ENCODE results near the gene ZBTB48.
"Not testable (repeated sequence)": the region's sequence is repeated elsewhere in the genome, so short reads cannot be mapped to it uniquely, and the experiment has no call there.

The ZBTB48 gene

DNA sequence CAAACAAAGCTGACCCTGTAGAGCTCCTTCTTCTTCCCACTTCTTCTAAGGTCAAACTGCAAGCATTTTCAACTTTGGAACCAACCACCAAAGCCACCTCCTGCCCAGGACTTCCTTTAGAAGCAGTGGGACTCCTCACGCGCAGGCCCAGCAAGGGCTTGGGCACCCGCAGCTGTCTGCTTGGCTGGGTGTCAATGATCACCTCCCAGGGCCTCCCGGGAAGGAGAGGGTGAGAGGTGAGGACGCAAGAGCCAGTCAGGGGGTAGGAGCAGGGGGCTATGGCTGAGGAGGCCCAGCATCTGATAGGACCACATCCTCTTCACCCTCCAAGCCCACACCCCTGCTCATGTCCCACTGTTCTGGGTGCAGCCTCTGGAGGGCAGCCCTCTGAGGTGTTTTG lies 12.6 kb downstream of the ZBTB48 start:
- no peak for DNase-seq (ENCODE audit: low spot score)

DNA sequence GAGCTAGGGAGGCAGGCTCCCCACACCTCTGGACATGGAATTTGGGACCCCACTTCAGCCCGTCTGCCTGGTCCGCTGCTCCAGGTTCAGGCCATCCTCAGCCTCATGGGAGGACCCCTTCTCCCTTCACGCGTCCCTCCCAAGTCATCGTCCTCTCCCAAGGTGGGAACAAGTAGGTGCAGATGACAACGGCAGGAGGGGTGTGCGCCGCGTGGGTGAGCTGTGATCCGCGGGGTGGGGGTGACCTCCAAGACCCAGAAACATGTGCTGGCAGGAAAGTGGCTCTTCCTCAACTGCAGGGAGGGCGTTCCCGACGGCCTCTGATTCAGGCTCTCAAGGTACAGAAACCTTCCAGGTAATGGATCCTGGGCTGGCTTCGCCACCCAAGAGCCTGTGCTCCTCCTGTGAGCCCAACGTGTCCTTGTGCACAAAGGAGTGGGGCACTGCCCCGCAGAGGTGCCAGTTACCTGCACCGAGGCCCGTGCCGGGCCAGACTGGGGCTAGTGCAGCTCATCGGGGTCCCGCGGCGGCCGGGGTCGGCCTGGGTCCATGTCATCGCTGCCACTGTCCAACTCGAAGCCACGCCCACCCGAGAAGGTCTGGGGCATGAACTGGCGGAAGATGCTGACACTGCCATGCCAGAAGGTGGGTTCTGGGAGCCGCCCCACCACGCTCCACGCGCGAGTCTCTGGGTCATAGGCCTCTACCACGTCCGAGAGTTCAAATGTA lies 13.2 kb downstream of the ZBTB48 start:
- DNase-seq (ENCODE audit: low spot score), result no peak

DNA sequence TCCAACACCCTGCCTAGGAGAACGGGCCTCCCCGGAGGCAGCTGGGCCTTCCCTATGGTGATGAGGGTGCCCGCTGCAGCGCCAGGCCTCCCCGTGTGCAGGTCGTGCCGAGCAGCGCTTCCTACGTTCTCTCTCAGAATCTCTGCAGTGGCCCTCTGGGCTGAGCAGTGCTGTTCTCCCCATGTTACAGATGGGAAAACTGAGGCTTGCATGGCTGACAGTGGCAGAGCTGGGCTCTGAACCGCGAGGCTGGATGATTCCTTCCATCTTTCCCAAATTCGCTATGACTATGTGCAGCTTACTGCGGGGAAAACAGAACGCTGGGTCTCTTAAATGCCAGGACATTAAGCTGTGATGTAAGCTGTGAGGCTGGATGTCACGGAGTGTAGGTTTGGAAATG lies 14.0 kb downstream of the ZBTB48 start:
- DNase-seq (ENCODE audit: low spot score), result no peak

DNA sequence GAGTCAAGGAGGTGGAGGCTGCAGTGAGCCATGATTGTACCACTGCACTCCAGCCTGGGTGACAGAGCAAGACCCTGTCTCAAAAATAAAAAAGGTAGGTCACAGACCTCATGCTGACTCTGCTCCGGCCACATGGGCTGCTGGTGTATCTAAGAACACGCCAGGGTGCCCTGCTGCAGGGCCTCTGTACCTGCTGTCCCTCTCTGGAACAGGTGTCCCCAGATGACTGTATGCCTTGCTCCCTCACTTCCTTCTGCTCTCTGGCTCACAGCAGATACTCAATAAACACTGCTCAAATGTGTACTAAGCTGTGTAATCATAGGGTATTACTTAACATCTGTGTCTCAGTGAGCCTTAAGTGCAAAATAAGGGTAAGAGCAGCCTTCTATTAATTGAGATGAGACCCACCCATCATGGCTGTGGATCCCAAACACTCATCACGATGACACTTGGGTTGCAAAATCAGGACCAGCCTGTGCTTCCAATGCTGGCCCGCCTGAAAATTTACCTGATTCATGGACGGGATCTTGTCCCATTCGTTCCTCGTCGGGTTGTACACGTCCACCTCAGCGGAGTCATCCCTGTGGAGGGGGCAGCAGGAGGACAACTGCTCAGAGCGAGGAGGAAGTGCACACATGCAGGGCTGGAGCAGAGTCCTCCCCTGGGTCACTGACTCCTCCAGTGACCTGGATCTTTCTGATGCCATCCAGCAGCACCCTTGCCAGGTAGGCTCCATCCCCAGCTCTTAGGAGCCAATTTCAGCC lies 15.4 kb downstream of the ZBTB48 start:
- DNase-seq (ENCODE audit: low spot score), result no peak

DNA sequence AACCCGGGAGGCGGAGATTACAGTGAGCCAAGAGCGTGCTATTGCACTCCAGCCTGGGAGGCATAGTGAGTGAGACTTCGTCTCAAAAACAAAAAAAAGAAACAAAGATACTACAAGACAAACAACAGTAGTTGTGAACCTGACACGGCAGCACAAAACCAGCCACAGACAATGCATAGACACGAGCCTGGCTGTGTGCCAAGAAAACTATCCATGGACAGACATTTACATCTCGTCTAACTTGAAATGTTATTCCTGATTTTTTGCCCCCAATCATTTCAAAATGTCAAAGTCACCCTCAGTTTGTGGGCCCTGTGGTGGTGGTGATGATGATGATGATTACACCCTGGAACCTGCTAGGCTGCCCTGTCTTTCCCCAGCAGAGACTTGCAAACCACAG lies 16.6 kb downstream of the ZBTB48 start:
- no peak for DNase-seq (ENCODE audit: low spot score)

DNA sequence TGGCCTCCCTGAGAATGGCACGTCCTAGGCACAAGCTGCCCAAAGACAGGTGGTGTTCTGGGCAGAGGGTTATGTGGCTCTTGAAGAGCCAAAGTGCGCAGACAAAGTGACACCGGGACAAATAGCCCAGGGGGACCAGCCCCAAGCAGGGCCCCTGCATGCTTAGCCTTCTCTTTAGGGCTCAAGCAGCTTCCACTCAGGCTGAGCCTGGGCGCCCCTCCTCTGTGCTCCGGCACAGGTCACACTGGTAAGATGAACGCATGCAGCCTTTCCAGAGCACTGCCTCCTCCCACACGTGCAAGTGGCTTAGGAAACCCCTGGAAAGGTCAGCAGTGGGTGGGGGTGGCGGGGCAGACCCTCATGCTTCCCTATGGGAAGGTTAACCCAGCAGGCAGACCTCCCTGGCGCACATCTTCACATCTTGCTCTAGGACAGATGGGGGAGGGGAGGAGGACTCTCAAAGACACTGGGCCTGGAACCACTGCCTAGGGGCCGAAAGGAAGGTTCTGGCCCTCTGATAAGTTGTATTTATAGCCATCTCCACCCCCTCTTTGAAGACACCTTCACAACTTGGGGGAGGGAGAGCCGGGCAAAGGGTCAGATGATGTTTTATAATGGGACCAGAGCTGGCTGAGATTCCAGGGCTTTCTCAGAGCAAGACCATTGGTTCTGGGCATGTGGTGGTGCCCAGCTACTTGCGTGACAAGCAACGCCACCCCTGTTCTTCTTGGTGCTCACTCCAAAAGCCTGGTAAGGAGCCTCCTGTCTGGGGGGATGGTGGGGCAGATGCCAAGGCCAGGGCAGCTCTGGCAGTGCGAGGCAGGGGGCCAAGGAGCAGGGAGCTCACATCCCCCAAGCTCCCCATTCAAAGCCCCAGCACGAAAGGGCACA lies 17.3 kb downstream of the ZBTB48 start:
- DNase-seq (ENCODE audit: low spot score), result no peak

DNA sequence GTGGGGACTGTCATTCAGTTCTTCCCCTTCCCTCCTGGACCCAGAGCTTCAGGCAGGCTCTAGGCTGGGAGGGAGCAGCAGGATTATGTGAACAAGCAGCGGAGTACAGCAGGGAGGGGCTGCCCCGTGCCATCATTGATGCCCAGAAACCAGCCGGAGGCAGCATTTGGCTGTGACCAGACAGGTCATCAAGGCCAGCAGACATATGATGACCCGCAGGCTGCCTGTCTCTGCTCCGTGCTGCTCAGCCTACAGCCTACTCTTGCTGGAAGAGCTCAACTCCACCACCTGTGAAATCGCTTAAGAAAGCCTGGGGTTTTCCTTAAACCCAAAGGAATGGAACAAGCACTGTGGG lies 18.0 kb downstream of the ZBTB48 start:
- DNase-seq (ENCODE audit: low spot score), result no peak

DNA sequence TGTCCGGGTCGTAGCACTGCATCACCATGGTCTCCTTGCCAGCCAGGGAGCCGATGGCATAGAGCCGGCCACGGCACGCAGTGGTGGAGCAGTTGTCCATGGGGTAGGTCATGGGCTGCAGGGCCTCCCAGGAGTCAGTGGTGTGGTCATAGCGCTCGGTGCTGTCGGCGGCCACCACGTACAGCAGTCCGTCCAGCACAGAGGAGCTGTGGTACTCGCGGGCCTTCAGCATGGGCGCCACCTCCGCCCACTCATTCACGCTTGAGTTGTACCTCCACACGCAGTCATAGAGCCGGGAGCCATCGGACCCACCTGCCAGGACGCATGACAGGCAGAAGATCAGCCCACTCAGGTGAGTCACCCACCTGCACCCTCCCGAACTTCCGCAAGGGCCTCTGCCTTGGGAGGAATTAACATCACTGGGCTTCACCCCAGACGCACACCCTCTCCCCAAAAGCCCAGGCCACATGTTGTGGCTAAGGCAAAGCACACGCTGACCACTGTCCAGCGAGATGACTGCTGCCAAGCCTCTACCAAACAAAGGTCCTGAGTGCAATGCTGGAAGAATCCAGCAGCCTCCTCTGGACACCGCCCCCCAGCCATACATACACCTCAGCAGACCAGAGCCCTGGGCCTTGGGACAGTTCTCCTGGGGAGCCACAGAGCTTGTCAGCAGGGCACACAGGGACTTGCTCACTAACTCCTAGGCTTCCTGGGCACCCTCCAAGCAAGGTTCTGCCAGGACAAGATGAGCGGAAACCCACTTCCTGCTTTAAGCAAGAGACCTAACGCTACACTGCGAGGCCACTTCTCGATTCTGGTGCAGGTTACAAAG lies 19.6 kb downstream of the ZBTB48 start:
- DNase-seq (ENCODE audit: low spot score), result peak; percentile 66

DNA sequence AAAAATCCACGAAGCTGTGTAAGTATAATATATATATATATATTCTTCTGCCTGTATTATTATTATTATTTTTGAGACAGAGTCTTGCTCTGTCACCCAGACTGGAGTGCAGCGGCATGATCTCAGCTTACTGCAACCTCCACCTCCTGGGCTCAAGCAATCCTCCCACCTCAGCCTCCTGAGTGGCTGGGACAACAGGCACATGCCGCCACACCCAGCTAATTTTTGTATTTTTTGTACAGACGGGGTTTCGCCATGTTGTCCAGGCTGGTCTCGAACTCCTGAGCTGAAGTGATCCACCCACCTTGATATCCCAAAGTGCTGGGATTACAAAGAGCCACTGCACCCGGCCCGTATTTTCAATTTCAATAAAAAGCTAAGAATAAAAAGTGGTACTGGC lies 20.2 kb downstream of the ZBTB48 start:
- not testable (repeated sequence) for DNase-seq (ENCODE audit: low spot score)

DNA sequence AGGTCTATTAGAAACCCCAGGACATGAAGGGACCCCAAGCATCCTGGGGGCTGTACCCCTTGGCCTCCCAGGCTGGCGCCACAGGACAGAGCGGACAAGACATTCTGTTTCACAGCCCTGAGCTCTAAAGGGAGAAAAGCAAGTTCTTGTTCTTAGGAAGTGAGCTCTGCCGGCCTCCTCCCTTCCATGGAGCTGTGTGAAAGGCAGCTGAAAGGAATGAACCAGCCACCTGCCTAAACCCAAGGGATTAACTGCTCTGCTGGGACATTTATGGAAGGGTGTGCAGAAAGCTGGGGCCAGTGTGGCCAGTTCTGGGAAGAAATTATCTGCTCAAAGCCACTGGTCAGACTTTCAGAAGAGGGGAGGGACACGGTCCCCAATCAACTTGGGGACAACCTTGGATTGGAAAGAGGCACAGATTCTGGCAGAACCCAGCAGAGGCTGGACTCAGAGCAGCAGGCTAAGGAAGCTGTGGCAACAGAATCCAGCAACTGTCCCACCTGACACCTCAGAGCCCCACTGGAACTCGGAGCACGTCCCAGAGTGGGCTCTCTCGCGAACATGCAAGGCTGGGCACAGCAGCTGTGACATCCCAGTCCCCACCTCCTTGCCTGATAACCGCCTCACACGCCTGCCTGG lies 20.7 kb downstream of the ZBTB48 start:
- peak; percentile 39 for DNase-seq (ENCODE audit: low spot score)

DNA sequence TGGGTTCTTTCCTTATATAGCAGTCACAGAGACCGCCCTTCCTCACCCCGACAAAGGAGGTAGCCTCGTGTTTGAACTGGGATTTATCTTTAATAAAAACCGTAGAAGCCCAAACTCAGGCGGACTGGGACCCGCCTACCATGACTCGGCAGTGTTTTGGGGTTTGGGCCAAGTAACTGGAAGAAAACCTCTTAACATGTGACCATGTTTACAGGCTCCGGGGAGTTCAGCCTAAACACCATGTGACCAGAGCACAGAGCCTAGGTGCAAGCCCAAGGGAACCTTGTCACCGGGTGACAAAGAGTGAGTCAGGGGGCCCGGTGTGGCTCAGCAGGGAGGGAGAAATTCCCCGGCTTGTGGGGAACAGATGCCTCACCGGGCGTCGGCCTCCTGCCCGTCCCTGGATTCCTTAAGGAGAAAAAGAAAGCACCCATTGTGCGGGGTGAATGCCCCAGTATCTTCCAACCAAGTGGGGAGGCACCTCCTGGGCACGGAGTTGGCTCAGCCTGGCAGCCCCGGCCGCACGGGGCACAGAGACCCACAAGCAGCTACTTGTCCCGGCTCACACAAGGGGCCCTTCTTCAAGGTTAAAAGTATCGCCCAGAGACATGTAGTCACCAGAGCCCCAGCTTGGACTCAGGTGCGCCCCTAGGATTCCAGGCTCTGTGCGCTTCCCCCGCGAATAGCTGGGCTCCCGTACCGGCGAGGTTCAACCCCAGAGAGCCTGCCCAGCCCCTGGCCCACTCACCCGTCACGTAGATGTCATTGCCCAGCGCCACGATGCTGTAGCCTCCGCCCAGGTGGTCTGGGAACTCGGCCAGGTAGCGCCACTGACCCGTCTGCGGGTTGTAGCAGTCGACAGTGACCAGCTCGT lies 21.5 kb downstream of the ZBTB48 start:
- peak; percentile 100 for DNase-seq (ENCODE audit: low spot score)

DNA sequence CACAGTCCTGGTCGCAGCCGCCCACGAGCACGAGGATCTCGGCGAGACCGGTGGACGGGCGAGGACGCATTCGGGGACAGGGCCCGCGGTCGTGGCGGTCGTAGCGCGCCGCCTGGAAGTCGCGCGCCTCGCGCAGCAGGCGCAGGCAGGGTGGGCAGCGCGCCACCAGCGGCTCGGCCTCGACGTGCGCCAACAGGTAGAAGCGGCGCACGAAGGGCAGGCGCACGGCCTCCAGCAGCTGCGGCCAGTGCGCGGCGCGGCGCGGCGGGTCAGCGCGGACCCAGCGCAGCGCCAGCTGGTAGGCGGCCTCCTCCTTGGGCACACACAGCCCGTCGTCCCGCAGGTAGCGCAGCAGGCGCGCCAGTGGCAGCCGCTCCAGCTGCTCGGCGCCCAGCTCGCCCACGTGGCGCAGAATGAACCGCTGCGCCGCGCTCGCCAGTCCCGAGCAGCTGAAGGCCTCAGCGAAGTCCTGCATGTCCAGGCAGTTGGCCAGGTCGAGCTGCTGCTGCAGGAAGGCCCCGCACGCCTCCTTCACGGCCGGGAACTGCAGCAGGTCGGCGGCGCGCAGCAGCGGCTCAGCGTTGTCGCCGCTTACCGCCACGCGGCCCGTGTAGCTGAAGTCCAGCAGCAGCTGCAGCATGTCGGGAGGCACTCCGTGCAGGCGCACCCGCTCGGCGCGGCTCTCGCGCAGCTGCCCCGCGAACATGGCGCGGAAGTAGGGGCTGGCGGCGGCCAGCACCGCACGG lies 22.3 kb downstream of the ZBTB48 start:
- peak; percentile 64 for DNase-seq (ENCODE audit: low spot score)

DNA sequence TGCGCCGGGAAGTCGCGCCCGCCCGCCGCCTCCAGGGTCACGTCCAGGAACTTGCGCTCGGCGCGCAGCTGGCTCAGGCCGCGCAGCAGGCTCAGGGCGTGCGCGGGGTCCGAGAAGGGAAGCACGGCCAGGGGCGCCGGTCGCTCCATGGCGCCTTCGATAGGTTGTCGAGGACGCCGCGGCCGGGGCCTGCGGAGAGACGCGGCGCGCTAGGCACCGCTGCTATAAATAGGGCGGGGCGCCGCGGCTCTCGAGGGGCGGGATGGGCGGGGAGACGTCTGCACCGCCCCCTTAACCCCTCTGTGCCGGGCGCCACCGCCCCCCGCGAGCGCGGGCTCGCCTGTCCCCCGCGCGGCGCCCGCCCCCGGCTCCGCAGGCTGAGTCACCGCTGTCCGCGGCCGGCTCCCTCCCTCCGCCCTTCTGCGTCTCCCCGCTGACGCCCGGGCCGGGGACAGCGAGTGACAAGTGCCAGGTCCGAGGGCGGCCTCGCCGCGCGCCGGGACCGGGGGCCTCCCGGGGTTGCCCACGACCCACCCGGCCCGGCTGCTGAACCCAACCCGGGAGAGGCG lies 23.0 kb downstream of the ZBTB48 start, which contains the start of gene KLHL21:
TSS of gene KLHL21 (minus strand) at position 201 of the 569 bp plus-strand sequence. CDS start at position 149, 52 bp downstream.
- DNase-seq (ENCODE audit: low spot score), result peak; percentile 92

DNA sequence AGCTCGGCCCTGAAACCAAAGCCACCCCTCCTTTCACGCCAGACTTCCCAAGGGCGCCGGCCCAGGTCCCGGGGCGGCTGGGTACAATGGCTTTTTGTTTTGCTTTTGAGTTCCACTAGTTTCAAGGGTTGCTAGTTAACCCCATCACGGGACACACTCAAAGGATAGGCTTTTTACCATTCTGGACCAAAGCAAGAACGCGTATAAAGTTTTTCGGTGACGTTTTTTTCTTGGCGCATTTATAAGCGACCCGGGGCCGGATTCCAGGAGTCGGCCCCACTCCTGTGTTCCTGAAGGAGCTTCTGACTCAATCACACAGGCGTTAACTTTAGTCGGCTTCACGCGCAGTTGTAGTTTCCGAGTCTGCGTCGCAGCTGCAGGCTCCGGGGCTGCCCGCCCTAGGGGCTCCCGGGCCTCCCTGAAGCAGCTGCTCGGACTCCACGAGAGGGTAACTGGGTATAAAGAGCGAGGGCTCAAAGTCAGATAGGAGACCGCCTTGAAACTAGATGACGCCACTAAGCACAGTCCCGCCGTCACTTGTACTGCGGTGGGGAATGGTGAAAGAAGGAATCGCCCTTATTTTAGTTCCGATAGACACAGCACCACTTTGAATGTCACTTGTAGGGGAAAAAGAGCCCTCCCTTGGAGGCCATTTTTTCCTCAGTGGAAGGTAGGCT lies 23.6 kb downstream of the ZBTB48 start:
- peak; percentile 87 for DNase-seq (ENCODE audit: low spot score)

DNA sequence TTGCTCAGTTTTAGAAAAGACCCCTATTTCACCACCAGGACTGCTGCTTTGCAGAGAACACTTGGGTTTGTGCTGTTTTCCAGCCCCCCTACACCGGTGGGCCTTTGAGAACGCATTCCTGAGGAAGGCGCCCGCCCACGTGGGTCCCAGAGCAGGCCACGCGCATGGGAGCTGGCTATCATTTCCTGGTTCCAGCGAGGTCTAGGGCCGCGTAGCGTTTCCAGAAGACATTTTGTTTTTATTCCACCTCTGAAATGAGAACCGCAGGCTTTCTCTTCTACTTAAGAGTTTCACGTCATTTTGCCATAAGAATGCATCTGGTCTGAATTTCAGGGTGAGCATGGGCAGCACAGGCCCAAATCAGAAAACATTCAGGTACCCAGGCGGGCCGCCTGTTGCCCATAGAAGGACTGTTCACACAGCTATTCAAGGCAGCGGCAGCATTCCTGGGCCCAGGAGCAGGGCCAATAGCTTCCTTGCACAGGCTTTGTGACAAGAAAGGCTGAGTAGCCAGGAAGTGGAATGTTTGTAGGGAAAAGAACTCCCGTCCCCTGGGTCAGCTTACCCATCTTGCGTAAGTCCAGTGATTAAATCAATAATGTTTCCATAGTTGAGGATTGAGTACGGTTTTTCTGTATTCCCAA lies 24.2 kb downstream of the ZBTB48 start:
- peak; percentile 84 for DNase-seq (ENCODE audit: low spot score)

DNA sequence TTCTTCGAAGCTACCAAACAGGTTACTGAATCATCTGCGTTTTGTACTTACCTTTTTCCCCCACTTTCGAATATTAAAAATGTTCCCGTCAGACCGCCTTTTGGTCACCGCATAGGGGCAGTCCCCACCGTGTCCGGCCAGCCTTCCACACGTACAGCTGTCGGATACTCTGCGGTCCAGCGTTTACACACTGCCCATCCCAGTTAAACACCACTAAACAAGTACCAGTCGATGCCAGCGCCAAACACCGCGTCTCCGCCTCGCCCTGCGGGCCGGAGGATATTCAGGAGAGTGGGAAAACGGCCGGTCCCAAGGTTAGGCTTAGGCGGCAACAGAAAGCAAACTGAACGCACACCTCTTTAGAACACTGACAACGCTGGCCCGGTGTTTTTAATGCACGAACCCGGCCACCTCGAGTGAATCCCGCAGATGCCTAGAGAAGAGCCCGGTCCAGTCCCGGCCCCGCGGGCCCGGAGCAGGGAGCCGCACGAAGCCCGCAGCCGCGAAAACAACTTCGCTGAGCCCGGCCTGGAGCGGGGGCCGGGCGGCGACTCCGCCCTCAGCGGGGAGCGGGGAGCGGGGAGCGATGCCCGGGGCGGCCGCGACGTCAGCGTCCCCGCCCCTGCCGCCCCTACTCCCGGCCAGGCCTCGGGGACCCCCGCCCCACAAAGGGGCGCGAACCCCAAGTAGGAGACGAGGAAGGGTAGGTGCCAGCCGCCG lies 33.0 kb downstream of the ZBTB48 start:
- DNase-seq (ENCODE audit: low spot score), result peak; percentile 57

DNA sequence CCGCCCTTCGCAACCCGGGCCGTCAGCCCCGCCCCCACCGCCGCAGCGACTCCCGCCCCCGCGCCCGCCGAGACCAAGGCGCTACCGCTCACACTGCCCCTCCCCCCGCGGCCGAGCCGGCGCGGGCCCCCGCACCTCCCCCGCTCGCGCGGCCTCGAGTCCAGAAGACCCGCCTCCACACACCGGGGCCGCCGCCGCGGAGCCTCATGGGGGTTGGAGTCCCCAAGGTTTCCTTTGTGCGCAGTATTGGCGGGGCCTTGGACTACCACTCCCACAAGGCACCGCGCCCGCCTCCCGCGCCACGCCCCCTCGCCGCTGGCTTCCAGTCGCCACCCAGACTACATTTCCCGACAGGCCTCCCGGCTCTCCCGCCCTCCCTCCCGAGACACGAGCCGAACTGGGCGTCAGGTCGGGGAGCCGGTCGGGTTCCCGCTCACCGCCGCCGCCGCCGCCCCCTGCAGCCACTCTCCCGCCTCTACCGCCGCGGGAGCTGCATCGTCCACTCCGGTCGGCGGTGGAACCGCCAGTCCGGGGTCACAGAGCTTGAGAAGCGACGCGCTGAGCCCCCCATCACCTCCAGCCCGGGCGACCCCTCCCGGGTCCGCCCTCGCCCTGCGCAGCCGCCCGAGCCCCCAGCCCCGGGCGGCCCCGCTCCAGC lies 33.7 kb downstream of the ZBTB48 start, which contains the start of gene PHF13:
TSS of gene PHF13 (plus strand) at position 371 of the 658 bp plus-strand sequence. CDS start 336 bp downstream, outside the sequence.
- DNase-seq (ENCODE audit: low spot score), result peak; percentile 99

All from RKO (cell line).